ENCODE results near the gene SERGEF. TPM values are rescaled to one million over a fixed set of nuclear protein-coding genes. Genes with fewer than 3 reads are reported as not detected.

The SERGEF gene
- total RNA-seq, 1 experiment from 2014 or later, result 28.5 TPM

DNA sequence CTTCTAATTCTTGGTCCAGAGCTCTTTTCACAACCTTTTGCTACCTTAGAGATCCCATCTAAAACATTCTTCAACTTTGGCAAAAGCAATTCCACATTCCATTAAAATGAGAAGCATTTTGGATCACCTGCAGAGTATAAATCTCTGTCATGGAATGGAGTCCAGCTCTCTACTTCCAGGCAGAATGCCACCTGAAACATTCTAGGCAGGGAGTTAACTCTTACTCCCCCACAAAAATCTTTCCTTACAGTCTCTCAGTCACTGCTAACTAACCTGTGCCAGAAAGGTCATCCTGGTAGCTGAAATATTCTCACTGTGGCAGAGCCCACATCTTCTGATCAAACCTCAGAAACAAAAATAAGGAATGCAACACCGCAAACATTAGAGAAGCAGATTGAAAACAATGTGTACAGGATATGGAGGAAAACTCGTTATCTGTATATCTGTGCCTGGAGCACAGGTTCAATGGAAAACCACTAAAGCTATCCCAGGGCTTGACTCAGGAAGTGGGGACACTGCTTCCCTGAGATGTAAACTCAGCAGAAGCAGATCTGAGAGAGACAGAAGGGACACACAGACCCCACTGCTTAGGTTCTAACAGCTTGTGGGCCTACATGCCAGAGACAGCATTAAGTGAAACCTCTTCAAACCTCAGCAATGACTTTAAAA lies 199.3 kb downstream of the SERGEF start:
- peak; percentile 88 for DNase-seq (ENCODE audit: low read depth)

DNA sequence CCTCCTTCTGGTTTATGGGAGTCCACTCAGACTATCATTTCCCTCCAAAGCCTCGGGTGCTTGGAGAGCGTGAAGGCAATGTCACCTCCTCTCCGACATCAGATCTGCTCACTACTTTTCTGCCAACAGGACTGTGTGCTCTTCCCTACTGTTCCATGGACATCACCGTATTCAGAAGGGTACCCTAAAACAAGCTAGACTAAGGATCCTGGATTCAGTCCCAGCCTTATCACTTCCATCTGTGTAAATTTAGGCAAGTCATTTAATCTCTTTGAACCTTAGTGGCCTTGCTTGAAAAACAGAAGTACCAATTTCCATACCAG lies 200.0 kb downstream of the SERGEF start:
- peak; percentile 17 for DNase-seq (ENCODE audit: low read depth)

DNA sequence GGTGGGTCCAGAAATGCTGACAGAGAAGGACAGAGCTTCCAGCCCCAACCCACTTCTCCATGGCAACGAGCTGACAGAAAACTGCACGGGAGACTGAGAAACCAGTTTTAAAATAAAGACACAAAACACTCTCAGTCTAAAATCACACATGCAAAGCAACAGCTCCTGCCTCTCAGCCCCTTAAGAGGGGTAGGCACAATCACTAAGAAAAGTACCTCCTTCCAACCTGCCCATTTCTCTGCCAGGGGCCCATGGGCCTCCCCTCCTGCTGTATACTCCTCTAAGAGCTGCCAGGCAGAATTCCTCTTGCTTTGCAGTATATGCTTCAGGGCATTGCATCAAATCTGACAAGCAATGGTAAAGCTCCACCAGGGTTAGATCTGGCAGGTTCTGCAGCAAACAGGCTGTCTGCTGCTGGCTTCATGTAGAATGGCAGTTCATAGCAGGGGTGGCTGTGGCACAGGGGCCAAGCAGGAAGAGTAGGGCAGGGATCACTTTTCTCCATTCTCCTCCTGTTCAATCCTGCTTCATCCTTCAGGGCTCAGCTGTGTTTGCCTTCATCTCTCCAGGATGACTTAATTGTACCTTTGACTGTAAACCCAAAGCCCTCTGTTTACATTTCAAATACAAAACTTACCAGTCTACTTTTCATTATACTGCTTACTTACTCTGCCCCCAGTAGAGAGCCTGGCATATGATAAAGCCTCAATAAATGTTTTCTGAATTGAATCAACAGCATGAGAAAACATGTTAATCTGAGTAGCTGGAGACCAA lies 200.6 kb downstream of the SERGEF start:
- DNase-seq (ENCODE audit: low read depth), result peak; percentile 26

DNA sequence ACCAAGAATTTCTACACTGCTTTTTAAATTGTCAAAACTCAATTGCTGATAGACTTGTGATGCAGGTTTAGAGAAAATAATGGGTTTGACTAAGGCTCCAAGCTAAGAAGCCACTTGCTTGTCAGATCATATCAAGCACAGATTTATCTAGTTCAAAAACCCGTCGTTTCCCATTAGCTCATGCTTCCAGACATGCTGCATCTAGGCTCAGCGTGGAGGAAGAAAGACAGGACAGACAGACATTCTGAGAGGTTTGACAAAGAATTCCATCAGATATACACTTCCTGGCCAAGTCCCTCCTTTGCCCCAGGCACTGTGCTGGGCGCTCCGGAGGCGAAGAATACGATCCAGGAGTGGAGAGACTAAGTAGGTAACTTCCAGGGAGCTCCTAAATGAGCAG lies 201.5 kb downstream of the SERGEF start:
- DNase-seq (ENCODE audit: low read depth), result no peak

DNA sequence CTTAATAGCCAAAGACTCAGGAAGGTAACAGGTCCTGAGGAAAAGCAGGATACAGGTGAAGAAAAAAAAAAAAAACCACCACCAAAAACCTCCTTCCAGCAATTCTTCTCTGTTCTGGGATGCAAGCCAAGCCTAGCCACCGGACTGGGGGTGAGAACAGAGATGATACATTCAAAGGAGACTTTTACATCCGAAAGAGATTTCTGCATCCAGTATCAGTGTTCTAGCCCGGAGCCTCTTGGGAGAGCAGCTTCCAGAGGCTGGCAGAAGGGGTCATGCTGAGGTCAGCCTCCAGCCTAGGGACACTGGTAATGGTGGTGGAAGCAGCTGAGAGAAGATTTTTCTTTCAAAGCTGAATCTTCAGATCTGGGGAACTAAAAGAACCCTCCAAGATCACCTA lies 202.1 kb downstream of the SERGEF start:
- peak; percentile 80 for DNase-seq (ENCODE audit: low read depth)

DNA sequence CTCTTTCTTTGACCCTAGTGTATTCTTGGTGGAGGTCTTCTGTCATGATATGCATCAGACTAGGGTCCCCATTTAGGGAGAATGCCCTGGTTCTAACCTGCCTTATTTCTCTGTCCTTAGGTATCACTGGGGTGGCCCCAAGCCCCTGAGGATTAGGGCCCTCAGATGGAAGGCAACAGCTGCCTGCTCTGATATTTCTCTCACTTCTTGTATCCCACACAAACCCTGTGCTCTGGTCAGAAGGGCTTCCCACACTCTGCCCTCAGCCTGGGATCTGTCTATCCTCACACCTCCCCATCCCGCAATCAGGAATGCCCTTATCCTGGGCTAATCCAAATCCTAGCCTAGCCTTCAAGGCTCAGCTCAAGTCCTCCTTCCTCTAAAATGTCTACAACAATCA lies 202.8 kb downstream of the SERGEF start:
- DNase-seq (ENCODE audit: low read depth), result no peak

DNA sequence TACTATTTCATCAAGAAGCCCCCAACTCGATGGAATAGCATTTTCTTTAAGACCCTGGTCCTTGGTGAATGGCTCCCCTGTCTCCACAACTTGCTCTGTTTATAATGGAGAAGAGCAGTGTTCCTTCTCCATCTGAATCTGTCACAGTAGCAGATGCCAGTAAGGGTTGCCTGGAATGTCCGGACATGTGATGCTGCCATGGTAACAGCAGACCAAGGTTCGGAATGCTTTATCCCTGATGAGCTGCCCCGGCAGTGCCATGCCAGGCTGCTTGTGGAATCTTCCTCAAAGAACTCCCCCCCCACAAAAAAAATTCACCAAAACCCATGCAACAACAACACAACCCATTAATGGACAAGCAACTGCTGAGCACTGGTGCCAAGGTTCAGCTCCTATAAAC lies 205.8 kb downstream of the SERGEF start:
- DNase-seq (ENCODE audit: low read depth), result no peak

DNA sequence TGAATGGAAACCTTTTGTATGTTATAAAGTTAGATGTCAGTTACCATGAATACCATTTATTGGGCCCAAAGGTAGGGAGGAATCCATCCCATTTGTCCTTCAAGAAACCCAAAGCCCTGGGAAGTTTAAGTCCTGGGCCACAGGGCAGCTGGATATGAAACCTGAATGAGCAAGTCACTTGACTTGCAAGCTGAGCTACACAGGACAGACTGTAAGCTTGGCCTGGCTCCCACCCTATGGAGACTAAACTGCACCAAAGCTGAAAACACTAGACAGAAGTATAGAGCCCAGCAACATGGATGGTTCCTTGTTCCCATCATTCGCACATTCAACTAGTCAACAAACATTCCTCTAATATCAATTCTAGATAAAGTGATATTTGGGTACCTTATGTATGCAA lies 207.0 kb downstream of the SERGEF start:
- DNase-seq (ENCODE audit: low read depth), result no peak

DNA sequence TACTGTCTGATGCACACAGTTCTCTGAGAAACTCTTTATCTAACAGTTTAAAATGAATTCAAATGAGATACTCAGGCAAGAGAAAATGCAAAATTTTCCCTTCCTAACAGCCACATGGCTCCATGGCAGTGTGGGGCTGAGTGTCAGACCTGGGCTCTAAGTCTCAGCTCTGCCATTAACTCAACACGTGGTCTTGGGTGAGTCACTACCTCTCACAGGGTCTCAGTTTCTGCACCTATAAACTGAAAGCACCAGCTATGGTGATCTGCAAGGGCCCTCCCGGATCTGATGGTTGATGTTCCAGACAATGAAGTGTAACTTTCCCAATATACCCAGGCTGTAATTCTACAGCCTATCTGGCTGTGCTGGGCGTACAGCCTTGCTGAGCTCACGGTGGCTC lies 207.8 kb downstream of the SERGEF start:
- no peak for DNase-seq (ENCODE audit: low read depth)

DNA sequence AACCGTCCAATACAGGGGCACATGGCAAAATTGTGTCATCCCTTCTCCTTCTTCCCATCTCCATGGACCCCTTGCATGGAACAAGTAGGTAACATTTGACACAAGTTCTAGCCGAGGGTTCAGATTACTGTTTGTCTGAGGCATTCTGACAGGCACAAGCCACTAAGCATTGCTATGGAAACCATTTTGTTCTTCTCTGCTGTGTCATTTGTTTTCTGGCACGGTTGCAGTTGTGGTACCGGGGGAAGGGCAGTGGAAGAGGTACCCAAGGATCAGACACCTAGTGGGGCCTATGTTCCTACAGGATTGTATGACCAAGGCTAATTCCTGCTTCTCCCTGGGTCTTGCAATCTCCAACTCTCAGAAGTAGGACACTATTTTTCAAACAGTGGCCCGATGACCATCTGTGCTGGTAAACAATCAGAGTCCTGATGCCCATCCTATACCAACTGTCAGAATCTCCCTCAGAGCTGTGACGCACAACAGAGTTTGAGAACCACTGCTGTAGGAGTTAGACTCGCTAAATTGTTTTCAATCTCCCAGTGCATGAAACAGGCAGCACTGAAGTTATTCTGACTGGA lies 209.0 kb downstream of the SERGEF start:
- DNase-seq (ENCODE audit: low read depth), result peak; percentile 48

DNA sequence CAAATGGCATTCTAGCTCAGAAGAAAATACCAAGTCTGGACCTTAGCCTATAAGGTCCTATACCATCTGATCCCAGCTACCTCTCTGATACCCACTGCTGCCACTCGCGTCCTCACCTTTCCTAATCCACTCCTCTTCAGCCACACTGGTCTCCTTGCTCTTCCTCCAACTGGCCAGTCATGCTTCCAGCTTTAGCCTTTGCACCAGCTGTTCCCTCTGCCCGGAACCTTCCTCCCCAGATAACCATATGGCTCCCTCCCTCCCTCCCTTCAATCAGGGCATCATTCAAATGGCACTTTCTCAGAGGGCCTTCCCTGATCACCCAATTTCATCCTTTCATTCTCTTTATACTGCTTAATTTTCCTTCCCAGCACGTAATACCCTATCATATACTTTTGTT lies 210.4 kb downstream of the SERGEF start:
- DNase-seq (ENCODE audit: low read depth), result no peak

DNA sequence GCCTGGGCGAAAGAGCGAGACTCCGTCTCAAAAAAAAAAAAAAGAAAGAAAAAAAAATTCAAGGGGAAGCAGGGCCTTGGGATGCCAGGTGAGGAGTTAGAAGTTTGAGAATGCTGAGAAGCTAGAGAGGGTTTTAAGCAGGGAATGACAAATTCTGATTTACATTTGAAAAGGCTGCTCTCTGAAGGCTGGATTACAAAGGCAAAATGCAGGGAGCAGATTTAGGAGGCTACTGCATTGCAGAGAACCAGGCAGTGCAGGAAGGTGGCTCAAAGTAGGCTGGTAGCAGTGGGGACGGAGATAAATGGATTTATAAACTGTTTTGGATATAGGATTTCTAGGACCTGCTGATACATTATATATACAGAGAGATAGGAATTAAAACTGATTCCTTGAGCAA lies 211.7 kb downstream of the SERGEF start:
- DNase-seq (ENCODE audit: low read depth), result no peak

DNA sequence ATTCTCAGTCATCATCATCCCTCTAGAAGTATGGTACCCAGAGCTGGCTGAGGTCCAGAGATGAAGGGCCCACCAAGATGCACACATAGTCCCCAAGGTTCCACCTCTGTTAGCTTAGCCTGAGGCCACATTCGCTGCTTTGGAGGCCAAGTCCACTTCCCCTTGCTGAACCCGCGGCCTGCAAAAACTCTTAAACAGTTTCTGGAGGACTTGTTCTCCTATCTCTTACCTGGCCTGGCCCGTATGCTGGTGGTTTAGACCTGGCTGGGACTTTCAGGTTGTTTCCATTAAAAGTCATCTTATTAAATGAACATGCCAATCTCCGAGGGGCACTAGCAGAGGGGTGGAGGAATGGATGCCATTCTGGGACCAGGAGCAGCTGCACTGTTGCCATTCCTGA lies 213.7 kb downstream of the SERGEF start:
- DNase-seq (ENCODE audit: low read depth), result no peak

DNA sequence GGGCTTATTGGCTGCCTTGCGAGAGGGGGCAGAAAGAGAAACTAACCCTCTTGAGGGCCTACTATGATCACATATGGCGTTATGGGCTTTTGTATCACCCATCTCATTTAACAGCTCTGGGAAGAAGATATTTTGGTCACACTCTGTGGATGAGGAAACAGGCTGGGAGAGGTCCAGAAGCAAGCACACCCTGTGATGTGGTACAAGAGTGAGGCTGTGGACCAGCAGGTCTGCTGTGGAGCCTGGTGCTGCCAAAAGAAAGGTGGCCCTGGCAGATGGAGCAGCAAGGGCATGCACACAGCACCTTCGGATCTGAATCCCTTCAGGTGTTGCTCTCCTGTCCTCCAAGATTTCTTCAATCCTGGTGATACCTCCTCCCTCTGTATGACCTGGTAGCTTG lies 214.1 kb downstream of the SERGEF start:
- no peak for DNase-seq (ENCODE audit: low read depth)

DNA sequence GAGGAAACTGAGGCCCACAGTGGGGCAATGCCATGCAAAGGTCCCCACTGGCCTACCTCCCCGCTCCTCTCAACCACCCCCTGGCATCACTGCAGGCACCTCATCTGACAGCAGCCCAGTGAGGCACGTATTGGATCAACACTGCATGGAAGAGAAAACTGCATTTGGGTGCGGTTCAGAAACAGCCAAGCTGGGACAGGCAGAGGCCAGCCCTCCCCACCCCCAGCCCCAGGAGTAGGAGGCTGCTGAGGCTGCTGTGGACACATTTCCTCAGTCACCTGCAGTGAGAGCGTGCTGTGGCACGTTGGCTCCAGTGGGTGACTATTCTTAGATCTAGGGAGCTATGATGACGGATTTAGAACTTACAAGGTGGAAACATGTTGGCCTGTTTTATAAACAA lies 214.6 kb downstream of the SERGEF start:
- DNase-seq (ENCODE audit: low read depth), result no peak

DNA sequence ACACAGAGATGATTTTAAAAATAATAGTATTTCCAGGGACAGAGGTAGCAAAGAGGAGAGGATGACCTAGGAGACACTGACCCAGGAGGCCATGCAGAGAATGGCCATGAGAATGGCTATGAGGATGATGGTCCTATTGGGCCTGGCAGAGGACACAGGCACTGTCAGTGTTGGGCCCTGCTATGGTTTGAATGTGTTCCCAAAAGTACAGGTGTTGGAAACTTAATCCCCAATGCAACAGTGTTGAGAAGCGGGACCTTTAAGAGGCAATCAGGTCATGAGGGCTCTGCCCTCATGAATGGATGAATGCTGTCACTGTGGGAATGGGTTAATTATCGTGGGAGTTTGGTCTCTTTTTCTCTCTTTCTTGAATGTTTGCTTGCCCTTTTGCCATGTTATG lies 216.7 kb downstream of the SERGEF start:
- no peak for DNase-seq (ENCODE audit: low read depth)

DNA sequence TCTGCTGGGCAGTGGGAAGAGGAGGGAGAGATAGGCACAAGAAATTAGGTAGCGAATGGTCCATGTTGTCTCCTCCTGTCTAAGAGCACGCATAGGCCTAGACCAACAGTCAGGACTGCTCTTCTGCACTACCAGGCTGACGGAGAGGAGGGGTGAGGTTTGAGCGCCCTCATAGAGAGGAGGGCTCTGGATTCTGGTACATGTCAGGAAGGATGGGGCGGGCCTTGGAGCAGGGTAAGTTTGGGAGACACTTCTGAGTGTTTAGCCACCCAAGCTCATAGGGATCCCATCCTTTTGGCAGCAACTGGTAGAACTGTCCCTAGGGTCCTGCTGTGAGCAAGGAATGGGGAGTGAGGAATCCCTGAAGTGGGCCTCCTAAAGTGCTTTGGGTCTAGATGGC lies 217.9 kb downstream of the SERGEF start:
- DNase-seq (ENCODE audit: low read depth), result no peak

DNA sequence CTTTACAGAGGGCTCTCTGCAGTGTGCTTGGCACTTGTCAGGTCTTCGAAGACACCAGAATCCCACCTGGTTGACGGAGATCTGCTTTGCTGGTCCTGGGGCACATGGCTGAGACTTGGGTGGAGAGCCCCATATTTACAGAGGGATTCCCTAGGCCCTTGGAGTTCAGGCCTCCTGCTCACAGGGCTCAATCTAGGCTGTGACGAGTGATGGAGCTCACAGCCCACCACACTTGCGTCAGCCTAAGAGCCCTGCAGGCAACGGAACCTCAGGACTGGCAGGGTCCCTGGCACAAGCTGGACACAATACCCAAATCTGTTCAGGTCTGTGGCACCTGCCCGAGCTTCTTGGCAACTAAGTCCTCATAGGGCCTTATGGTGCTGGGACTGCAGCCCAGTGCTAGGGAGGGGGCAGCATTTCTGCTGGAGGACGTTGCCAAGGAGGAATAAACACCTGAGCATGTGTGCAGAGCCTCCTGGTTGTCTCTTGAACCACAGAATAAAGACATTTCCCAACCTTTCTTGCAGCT lies 219.1 kb downstream of the SERGEF start:
- no peak for DNase-seq (ENCODE audit: low read depth)

DNA sequence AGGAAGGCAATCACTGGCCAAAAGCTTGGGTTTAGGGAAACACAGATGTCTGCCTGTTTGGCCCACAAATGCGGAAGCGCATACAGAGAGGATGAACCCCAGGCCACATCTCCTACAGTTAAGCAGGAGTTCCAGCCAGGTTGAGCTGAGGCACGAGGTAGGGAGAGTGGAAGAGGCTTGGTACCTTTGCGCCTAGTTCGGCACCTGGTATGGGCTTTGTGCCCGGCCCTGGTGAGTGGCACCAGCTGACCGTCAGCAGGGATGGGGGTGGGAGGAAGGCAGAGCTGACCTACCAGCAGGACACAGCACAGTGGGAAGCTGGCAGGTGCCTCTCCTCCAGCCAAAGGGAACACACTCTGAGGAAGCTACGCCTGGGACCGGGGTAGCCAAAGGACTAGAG lies 220.7 kb downstream of the SERGEF start:
- DNase-seq (ENCODE audit: low read depth), result no peak

DNA sequence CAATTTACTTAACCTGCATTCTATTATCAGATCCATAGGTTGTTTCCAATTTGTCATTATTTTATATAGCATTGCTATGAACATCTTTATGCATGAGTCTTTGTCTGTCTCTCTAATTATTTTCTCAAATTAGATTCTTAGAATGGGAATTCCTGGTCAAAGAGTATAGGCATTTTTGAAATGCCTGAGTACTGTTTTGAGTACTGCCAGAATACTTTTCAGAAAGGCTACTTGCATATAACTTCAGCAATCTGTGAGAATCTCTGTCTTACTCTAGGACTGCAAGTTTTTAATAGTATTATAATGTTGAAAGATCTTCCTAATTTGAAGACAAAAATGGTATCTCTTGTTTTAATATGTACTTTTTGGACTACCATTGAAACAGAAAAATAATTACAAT lies 221.7 kb downstream of the SERGEF start:
- DNase-seq (ENCODE audit: low read depth), result no peak

DNA sequence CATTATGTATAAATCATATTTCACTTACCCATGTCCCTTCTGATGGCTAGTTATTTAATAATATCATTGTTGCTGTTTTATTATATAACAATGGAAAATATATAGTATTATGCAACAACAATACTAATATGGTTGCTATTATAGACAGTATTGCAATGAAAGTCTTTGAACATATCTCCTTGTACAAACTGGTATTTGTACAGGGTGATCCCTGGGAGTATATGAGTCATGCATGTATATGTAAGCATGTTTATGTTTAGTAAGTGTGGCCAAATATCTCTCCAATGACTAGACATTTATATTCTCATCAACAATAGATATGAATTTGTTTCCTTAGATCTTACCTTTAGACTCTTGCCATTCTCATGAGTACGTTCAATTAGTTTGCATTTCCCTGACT lies 222.4 kb downstream of the SERGEF start:
- DNase-seq (ENCODE audit: low read depth), result peak; percentile 19

DNA sequence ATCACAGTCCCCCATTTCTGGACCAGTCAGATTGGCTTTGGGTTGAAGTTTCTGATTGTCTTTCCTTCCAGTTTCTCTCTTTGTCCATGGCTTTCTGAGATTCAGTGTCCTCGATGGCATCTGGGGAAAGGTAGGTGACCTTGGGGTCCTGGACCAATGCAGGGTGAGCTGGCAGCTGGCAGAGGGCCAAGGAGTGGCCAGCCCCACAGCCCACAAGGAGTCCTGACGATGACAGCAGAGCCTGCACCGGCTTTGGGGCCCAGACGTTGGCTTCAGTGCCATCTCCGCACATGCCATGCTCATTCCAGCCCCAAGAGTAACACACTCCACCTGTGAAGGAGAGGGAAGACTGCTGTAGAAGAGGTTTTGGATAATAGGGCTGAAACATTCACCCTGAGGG lies 224.8 kb downstream of the SERGEF start:
- no peak for DNase-seq (ENCODE audit: low read depth)

DNA sequence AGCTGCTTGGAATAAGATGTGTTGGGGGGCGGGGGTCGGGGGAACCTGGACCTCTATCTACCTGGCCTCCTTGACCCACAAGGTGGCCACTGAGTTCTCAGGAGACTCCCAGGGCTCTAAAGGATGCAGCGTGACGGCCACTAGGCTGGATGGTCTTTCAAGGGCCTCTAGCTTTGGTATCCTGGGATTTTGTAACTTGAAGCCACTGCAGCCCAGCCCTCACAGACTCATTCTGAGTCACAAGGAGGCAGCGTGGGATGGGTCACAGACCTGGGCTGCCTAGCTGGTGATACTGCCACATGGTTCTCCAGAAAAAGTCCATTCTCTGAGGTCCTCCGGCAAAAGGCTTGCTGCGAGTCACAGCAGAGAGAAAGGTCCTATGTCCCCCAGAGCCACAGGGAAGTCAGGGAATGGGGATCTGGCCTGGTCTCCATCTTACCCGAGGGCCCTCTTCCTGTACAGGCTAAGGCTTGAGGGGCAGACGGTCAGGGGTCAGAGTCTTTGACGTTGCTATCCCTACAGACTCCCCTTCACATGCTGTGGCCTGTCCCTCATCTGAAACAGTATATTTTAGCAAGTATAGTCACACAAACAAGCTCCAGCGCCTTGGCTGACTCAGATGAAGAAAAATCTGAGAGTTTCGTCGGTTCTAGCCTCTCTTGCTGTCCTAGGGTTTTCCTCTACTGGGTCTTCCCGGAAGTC lies 225.9 kb downstream of the SERGEF start:
- DNase-seq (ENCODE audit: low read depth), result peak; percentile 81

Data from M059J (cell line).